Adrenal gland (tissue), 12 donors: ENCODE data around the gene RAB40C. TPM values are rescaled to one million over a fixed set of nuclear protein-coding genes. Genes with fewer than 3 reads are reported as not detected.

ENCODE experiments used
- DNase-seq, 7 donors: peaks; one replicate each; pipeline ENCODE4 v3.0.0-alpha.2; 2019 to 2020
- H3K27ac ChIP-seq, 5 donors: fragments of 200-600 bp; sonication (generic) in 4 of 5; 1 replicate in 3 of 5; 2 replicates in 2 of 5; pipeline versions ENCODE4 v1.5.1 to v1.8.0; 2016 to 2020; ENCODE audit warnings: mild to moderate bottlenecking in 1 of 5
- H3K27me3 ChIP-seq: fragments of 200-600 bp; 2 replicates; pipeline ENCODE4 v1.8.0; 2021
- H3K36me3 ChIP-seq, 2 donors: fragments of 200-600 bp; replicated peaks in 1 of 2; 1 replicate in 1 of 2; 2 replicates in 1 of 2; pipeline versions ENCODE4 v1.5.1 to v1.8.0; 2018 to 2022
- H3K4me1 ChIP-seq, 2 donors: fragments of 200-600 bp; replicated peaks in 1 of 2; 1 replicate in 1 of 2; 2 replicates in 1 of 2; pipeline versions ENCODE4 v1.5.1 to v1.8.0; 2018 to 2021
- H3K4me3 ChIP-seq, 4 donors: fragments of 200-600 bp; sonication (generic) in 3 of 4; one replicate each; pipeline ENCODE4 v1.5.1; 2016 to 2018
- H3K9me3 ChIP-seq, 3 donors: fragments of 200-600 bp; sonication (generic) in 1 of 3; replicated peaks in 1 of 3; 1 replicate in 2 of 3; 2 replicates in 1 of 3; pipeline versions ENCODE4 v1.5.1 to v1.8.0; 2016 to 2021
- POLR2A ChIP-seq, 2 donors: fragments of 450-650 bp; IDR thresholded peaks; one replicate each; pipeline ENCODE4 v1.6.1; 2017; ENCODE audit warnings: antibody characterized with exemption in 2 of 2, mild to moderate bottlenecking in 2 of 2, moderate library complexity in 1 of 2
- WGBS, 4 donors: extraction: QIAGEN DNeasy Blood & Tissue Kit in 2 of 4; methylation state at CpG; one replicate each; pipeline versions ENCODE4 v1.1.5 to v1.1.7; 2013 to 2017; 5-methylcytosine and 5-hydroxymethylcytosine counted together
- intact Hi-C, 2 donors: fragments of 100-400 bp; cut with DNase I; formaldehyde crosslinking; loops; one replicate each; pipeline versions ENCODE4 v1.14.1 to v1.15.0; 2022 to 2023
- polyA plus RNA-seq, 3 donors: library from polyadenylated mRNA; stranded (reverse); fragments of 200-250 nt in 2 of 3; fragments of 350-450 nt in 1 of 3; fragmentation: Illumina TruSeq in 1 of 3; extraction: RNeasy Lipid Tissue Mini Kit (QIAGEN cat#74804) in 1 of 3; gene quantifications; one replicate each; pipeline ENCODE4 v1.2.3, GENCODE V29; 2013 to 2014
- total RNA-seq, 9 donors: library from RNA; depleted of rRNA in 4 of 9; stranded (reverse); fragments of >200 nt in 4 of 9; fragments of 120-200 nt in 1 of 9; fragmentation: NEBNext Ultra II Directional in 1 of 9; extraction: Animal tissue kit (Norgen Biotek cat#: 25700) in 1 of 9; gene quantifications; one replicate each; pipeline versions ENCODE4 v1.1.0 to v1.2.4, GENCODE V29; 2013 to 2023
- TF ChIP-seq, protein P1 (sequence below), 6 experiments: fragments of 450-650 bp in 4 of 6; fragments of 200-600 bp in 2 of 6; sonication (generic) in 1 of 6; IDR thresholded peaks; 1 replicate in 5 of 6; 2 replicates in 1 of 6; pipeline versions ENCODE4 v1.5.1 to v1.8.0; 2016 to 2021; ENCODE audit warnings: antibody characterized with exemption in 6 of 6, mild to moderate bottlenecking in 2 of 6, moderate library complexity in 1 of 6
- donor health status: healthy with polysubstance abuse.
- donor health status: Bipolar disorder and iron deficiency.
- donor health status: DM: yes; HTN: yes; CAD: no.
- donor health status: DM: no; HTN: no; CAD: no.
- donor health status: DM: no; HTN: no; CAD: no.
- donor health status: DM: yes; HTN: yes; CAD: no.

The RAB40C gene
- total and polyA plus RNA-seq, 12 donors: 2.3 to 36.2 (median 15.8) TPM

DNA sequence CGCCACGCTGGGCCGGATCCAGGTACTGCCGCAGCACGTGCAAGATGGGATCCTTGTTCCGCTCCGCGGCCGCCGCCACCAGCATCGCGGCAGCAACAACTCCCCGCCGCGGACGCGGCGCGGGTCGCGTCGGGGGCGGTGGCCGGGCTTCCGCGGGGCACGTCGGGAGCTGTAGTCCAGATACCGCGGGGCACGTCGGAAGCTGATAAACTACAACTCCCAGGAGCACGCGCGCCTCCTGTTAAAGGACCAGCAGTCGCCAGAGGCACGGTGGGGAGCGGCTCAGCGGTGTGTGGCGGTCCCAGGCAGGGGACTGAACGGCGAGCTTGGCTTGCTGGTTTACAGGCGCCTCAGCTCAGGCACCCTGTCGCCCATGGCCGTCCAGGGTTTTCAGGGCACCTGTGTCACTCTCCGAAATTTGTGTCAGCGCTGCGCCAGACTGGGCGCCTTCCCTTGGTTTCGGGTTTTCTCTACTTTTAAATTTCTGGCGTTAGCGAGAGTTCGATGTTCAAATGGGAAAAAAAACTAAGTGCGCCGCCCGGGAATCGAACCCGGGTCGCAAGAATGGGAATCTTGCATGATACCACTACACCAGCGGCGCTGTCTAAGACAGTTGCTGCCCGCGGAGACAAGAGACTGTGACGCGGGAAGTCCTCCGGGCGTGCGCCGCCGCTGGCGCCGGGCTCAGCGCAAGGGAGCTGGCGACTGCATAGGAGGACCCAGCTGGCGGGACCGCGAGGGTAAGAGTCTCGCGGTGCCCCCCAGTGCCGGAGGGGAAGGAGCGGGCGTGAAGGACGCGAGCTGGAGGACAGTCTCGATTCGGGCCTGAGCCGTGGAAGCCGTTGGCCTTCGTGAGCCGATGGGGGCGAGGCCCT, 46.6 kb downstream of the RAB40C start, which contains the start of gene METTL26:
Gene METTL26 (minus strand): TSS at position 100 of the 875 bp plus-strand sequence. CDS start 15 bp downstream, at position 85.
- intact Hi-C loops: no loop called here
- Histone ChIP-seq H3K36me3 (no peaks in the 10 kb centered on the region), H3K9me3 (no peaks in the 10 kb centered on the region), H3K27me3 (no peaks in the 10 kb centered on the region), H3K4me1 (peaks cover 29 to 30% of the 10 kb centered on the region in 2 donors), H3K27ac (peak within 1 kb of the TSS; percentile 84 to 98 (median 98)), H3K4me3 (peak within 1 kb of the TSS; percentile 62 to 91 (median 68))
- WGBS, 4 donors: 0 to 2% (median 0%) methylated on average over 26 to 91 of the region's 91 CpGs
- TF ChIP-seq, protein P1, sequence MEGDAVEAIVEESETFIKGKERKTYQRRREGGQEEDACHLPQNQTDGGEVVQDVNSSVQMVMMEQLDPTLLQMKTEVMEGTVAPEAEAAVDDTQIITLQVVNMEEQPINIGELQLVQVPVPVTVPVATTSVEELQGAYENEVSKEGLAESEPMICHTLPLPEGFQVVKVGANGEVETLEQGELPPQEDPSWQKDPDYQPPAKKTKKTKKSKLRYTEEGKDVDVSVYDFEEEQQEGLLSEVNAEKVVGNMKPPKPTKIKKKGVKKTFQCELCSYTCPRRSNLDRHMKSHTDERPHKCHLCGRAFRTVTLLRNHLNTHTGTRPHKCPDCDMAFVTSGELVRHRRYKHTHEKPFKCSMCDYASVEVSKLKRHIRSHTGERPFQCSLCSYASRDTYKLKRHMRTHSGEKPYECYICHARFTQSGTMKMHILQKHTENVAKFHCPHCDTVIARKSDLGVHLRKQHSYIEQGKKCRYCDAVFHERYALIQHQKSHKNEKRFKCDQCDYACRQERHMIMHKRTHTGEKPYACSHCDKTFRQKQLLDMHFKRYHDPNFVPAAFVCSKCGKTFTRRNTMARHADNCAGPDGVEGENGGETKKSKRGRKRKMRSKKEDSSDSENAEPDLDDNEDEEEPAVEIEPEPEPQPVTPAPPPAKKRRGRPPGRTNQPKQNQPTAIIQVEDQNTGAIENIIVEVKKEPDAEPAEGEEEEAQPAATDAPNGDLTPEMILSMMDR (IDR thresholded peaks at IDR 0.05): peak in 1 of 6 experiments; percentile 25
- TF ChIP-seq POLR2A (IDR thresholded peaks at IDR 0.05): peak; percentile 35 to 55
- peak; percentile 93 to 98 (median 97) for DNase-seq

DNA sequence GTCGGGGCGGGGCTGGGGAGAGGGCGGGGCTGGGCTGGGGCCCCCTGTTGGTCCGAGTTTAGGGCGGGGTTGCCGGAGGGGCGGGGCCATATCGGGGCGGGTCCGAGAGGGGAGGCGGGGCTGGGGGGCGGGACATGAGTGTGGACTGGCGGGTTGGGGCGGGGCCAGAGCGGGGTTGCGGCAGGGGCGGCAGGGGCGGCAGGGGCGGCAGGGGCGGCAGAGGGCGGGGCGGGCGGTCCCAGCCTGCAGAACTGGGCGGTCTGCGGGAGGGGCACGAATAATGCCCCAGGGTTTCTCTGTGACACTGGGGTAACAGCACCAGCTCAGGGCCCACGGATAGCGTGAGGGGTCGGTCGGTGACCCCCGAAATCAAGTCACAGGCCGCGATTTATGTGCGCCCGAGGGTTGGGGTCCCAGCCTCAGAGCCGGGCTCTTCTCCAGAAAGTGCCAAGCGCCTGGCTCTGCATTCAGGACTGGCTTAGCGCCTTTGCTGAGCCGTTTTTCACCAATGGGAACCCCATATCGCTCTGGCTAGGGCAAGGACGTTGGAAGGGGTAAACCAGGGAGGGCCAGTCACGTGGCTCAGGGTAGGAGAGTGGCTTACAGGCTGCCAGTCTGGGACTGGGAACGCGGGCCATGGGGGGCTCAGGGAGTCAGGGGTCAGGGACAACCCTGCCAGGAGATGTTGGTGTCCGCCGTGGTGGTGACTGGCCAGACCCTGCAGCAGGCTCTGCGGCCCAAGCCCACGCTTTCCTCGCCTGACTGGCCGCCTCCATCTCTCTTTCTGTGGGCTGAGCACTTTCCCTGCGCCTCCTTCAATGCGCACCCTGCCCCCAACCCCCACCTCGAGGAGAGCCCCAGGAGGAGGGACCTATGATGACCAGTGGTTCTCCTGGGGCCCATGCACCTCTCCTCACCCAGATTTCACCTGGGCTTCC, 47.5 kb downstream of the RAB40C start:
- Histone ChIP-seq H3K36me3 (no peaks in the 10 kb centered on the region), H3K27me3 (no peaks in the 10 kb centered on the region), H3K9me3 (no peaks in the 10 kb centered on the region), H3K27ac (peak overlapping the region; percentile 98), H3K4me1 (peaks cover 29 to 30% of the 10 kb centered on the region in 2 donors), H3K4me3 (peak overlapping the region in 2 of 4 donors; percentile 68 to 91)
- 7 to 29% (median 11%) methylated on average over 3 to 53 of the region's 53 CpGs for WGBS, 4 donors
- peak in 1 of 2 donors; percentile 40 for TF ChIP-seq POLR2A (IDR thresholded peaks at IDR 0.05)
- TF ChIP-seq, protein P1 (IDR thresholded peaks at IDR 0.05): no peak
- intact Hi-C loops: no loop called here
- DNase-seq: peak; percentile 92 to 95 (median 95)

DNA sequence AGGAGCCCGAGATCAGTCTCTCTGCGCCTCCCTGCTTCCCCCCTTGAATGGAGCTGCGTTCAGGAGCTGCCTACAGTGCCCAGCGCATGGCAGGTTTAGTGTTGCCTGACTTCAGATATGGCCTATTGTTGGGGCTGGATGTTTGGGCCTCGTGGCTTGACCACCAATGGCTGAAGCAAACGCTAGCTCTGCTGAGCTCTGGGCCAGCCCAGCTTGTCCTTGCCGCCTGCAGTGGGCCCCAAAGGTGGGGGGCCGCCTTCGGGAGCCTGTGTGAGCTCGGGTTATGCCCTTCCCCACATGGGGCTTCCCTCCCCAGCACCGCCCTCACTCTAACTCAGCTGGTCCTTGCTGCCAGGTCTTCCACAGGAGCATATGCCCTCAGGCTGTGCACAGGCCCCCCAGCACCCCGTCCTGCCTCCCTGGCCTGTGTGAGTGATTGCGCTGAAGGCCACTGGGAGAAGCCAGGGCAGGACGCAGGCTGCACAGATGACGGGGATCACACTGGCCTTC, 48.2 kb downstream of the RAB40C start:
- 44 to 66% (median 46%) methylated on average over 10 to 15 of the region's 15 CpGs; no CpG with 5 or more reads in 1 of the 4 donors for whole genome bisulfite sequencing, 4 donors
- Histone ChIP-seq H3K4me3 (no peak overlapping the region), H3K27me3 (no peaks in the 10 kb centered on the region), H3K36me3 (no peaks in the 10 kb centered on the region), H3K27ac (peak overlapping the region; percentile 87 to 98 (median 98)), H3K9me3 (no peaks in the 10 kb centered on the region), H3K4me1 (peaks cover 36 to 38% of the 10 kb centered on the region in 2 donors)
- intact Hi-C loops: no loop called here
- TF ChIP-seq POLR2A (IDR thresholded peaks at IDR 0.05): peak in 1 of 2 donors; percentile 83
- TF ChIP-seq, protein P1 (IDR thresholded peaks at IDR 0.05): no peak
- peak in 6 of 7 donors; percentile 84 to 92 (median 88) for DNase-seq
